HG03196 (cell line): Measurements from ENCODE around the gene USP14.

Experiments
- ATAC-seq: cut with Tn5 transposase; IDR thresholded peaks from one replicate; pipeline ENCODE4 v1.9.1; 2021; ENCODE audit not compliant: unreplicated experiment

The USP14 gene

DNA sequence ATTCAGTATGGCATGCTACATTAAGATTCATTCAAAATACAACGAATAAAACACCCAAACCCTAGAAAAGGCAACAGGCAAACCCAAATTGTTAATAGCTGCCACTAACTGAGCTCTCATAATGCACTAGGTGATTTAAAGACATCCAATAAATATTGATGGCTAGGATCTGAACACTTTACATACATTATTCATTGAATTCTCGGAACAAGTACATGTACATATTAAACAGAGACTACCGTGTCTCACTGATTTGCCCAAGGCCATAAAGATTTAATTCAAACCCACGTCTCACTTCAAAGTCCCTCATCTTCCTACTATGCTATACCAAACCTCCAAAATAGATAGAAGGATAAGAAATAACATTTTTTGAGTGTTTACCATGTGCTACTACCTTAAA is 67.4 kb downstream of the USP14 start:
- no peak for ATAC-seq

DNA sequence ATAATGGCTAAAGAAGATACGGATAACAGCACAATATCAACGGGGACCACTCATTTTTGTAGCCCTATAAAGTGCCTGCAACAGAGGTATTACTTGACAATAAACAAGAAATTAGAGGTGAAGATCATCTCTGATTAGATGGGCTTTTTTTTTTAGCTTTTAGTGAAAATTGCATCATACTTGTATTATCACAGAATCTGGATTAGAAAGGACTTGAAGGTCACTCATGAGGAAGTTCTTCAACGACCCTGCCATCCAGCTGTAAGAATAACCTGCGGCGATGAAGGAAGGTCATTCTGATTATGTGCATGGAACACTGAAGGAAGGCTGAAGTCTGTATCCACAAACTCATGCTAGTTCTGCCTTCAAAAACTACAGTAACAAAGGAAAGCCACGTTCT is 69.0 kb downstream of the USP14 start:
- no peak for ATAC-seq

DNA sequence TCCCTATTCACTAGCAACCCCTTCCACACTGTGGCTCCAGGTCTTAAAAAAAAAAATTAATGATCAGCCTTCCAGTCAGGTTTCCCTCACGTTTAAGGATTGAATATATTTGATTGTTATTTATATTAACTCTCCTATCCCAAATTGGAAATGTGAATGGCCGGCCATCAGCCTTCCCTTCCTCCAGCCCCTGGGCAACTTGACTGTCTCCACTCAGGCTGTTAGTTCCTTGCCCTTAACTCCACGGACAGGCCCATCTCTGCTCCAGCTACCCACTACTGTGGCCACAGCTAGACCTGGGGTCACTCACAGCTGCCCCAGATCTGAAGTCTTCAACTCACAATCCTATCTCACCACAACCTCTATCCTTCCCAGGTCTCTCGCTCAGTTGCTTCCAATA is 69.5 kb downstream of the USP14 start:
- ATAC-seq, result no peak

DNA sequence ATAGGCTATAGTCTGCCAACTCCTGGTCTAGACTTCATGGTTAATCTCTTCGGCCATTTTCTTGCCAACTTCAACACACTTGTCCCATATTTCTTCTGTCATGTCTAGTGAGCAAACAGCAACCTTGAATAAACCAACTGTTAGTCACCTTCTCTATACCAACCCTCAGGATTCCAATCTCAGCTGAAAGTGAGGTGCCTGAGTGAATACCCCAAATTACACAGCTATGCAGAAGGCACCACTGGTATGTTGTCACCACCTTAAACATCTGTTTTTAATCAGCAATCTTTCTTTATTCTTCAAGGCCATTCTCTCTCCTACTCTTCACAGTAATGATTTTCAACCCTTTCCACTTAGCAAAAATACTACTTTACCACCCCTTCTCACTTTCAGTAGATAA is 70.2 kb downstream of the USP14 start:
- ATAC-seq, result no peak

DNA sequence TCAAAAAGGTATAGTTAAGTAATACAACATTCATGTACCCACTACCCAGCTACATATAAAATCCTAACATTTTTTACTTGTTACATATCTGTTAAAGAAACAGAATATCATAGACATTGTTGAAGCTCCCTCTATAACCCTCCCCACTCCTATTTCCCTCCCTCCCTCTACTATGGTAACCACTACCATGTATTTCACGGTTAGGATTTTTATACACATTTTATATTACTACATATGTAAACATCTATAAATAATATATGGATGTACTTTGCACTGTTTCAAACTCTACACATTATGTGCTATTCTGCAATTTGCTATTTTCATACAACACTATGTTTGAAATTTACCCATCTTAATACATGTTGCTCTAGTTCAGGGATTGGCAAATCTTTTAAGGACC is 73.2 kb downstream of the USP14 start:
- no peak for ATAC-seq

DNA sequence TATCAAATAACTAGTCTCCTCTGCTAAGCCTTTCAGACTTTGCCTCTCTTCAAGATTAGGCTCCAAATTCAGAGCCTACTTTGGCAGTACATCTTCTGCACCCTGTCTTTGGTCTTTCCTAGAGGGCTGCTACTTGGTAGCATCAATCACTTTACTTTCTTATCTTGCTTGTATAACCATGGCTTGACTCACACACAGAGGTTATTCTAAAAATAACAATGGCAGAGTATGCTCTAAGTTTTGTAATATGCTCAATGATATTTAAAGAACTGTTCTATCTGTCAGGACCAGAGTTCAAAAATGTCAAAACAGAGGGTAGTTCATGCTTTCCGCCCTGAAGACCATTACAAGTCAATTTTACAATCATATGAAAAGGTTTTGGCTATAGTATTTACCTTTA is 81.8 kb downstream of the USP14 start:
- no peak for ATAC-seq

DNA sequence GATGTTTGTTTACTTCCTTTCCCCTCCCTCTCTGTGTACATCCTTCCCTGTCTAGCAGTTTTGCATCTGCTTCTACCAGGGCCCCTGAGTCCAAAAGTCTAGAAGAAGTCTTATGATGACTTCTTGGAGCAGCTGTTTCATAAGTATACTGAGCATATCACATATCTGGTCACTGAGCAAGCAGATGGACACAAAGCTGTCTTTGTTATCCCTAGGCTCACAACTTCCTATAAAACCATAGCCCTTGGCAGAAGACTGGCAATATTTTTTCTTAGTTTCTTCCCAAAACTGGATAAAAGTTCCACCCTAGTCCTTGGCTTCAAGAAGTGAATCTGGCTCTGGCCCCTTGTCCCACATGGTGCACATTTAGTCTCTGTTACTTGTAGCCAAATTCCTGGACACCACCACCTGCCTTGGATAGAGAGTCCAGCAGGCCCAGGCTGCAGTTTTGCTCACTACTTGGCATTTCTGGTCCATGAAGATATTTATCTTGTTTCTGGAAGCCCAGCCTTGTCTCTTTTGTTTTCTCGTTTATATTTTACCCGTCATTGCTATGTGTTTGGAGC is 87.0 kb downstream of the USP14 start:
- ATAC-seq, result no peak

DNA sequence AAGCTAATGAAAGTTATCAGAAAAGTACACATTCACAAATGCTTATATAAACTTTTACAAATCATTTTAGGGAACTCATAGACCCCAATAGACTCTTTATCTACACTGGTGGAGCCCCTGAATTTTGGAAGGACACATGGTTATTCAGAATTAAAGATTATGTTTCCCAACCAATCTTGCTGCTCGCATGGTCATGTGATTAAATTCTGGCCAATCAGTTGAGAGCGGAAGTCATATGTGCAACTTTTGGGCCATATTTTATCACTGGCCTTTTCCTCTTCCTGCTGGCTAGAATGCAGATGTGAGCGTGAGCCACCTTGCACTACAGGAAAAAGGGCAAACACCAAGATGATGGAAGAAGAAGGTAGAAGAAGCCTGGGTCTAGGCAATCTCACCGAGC is 89.7 kb downstream of the USP14 start:
- ATAC-seq, result no peak

DNA sequence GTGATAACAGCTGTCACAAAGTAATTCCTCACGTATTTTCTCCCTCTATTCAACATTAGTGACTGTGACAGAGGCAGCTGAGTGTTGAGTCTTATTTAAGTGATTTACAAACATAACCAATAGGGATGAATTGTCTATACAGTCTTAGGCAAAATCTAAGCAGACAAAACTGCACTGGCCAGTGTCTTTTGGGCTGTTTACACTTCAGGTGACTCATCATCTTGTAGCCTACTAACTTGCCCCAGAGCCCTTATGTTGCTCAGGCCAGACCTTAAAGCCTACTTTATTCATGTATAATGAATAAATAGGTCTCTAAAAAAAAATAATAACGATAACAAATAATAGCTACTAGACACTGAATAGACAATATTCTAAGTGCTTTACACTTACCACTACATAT is 92.3 kb downstream of the USP14 start:
- no peak for ATAC-seq

DNA sequence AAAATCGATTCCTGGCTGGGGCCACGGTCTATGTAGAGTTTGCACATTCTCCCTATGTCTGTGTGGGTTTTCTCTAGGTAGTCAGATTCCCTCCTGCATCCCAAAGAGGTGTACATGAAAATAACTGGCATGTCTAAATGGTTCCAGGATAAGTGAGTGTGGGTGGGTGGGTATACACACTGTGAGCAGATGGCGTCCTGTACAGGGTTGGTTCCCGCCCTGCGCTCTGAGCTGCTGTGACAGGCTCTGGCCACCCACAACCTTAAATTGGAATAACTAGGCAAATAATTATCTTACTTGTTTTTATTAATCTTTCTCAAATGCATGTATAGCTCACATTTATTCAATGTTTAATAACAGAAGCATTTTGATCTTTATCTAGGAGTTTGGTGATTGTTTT is 93.2 kb downstream of the USP14 start:
- ATAC-seq, result no peak

DNA sequence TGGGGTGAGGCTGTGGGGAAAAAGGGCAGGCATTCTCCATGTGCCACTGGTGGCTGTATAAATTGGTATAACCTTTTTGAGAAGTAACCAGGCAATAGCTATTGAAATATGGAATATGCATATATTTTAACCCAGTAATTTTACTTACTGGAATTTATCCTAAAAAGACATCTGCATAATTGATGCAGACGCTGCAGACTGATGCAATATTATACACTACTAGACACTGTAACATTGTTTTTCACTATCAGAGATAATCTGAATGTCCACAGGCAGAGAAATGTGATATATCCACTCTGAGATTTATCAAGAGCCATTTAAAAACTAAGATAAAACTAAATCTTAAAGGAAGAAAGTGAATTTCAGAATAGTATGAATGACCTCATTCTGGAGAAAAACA is 94.8 kb downstream of the USP14 start:
- no peak for ATAC-seq

DNA sequence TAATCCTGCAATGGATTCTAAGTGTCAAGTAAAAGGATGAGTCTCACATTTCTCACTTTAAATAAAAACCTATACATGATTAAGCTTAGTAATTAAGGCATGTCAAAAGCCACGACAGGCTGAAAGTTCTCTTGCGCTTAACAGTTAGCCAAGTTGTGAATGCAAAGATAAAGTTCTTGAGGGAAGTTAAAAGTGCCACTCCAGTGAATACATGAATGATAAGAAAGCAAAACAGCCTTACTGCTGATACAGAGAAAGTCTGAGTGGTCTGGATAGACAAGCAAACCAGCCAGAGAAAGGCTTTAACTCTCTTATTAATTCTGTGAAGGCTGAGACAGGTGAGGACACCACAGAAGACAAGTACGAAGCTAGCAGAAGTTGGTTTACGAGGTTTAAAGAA is 96.8 kb downstream of the USP14 start:
- ATAC-seq, result no peak

DNA sequence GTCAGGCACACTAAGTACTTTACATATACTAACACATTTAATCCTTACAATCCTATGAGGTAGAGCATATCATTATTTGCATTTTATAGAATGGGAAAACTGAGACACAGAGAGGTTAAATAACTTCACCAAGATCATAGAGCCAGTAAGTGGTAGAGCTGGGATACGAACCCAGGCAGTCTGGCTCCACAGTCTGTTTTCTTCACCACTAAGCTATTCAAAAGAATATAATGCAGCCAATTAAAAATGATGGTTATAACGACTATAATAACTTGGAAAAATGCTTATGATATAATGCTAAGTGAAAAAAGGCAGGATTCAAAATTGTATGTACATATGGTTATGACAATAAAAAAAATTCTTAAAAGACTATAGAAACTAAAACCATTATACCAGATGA is 102.2 kb downstream of the USP14 start:
- ATAC-seq, result no peak

DNA sequence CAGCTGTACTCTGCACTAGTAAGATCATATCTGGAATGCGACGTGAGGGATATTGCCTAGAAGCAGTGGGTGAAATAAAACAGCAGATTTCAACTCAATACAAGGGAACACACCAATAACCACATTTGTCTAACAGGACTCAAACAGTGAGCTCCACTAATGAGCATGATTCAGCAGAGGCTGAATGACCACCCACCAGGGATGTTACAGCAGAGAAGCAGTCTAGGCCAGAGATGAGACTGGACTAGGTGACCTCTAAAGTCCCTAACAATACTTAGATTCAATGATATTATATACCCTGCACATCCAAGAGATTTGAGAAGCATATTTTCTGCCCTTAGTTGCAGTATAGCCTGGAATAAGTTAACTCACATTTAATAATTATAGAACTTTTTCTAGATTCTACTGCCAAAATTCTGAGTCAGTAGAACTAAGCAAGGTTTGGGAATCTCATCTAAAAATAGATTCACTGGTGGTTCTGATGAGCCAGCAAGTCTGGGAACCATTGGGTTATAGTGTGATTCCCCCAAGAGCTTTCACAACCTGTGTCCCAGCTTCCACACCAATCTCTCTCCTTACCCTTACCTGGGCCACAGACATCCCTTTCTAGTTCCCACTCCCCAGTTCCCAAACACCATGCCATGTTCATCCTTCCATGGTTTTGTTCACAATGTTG is 103.2 kb downstream of the USP14 start:
- no peak for ATAC-seq
